Stimulated activated CD8-positive, alpha-beta memory T cell treated with anti-CD3 and anti-CD28 coated beads, Interleukin-4, amount 100 ng/mL, for 48 hours (primary cell): ENCODE measurements around the gene FGD6.
"Not testable (repeated sequence)": the region's sequence is repeated elsewhere in the genome, so short reads cannot be mapped to it uniquely, and the experiment has no call there.

Experiments used
- DNase-seq: peaks from one replicate; pipeline ENCODE4 v3.0.0-alpha.2; 2020

The FGD6 gene

DNA sequence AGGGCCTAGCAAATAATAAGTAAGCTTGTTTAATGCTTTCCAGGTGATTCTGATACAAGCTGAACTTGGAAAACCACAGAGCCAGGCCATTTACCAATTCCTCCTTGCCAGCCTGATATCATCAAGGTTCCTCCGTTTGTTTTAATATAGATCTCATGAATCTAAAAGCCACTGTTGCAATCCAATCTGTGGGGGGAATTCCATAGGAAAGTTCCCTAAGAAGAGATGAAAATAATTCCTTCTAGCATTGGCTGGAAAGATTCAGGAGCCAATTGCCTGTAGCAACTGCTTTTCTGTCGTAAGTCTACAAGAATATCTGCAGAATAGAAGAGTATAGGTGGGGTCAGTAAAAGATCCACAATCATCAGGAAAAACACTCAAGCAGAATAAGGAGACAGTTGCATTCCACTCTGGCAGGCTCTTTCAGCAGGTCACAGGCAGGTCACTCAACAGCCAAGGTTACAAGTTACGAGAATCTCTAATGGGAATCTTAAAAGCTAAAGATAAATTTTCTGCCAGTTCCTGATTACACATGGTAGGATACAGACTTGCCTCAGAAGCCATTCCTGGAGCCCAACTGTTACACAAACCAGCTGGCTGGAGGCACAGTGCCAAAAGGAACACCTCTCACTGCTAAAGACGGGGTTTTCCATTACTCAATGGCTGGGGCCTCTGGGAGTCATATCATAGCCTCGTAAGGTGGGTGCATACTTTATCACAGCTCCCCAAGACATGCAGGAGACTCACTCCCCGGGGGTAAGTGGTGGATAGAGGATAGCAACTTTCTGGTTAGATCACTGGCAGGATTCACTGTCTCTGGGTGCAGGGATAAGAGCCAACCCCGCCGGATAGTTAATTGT lies 43.6 kb downstream of the FGD6 start:
- DNase-seq: no peak

DNA sequence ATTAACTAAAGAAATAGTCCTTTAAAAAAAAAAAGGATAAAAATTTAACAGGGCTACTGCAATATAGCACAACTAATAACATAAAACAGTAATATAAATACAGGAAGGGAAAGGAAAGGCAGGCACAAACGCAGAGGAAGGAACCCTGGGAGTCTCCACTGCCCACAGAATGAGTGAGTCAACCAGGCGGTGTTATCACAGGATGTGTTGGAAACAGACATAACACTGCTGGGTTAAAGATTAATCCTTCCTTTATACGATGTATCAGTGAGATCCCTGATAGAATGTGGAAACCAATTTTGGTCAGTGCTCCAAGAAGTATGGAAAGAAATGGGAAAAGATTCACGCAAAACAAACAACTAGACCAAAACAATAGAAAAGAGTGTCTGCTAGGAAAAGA lies 47.9 kb downstream of the FGD6 start:
- DNase-seq: no peak

DNA sequence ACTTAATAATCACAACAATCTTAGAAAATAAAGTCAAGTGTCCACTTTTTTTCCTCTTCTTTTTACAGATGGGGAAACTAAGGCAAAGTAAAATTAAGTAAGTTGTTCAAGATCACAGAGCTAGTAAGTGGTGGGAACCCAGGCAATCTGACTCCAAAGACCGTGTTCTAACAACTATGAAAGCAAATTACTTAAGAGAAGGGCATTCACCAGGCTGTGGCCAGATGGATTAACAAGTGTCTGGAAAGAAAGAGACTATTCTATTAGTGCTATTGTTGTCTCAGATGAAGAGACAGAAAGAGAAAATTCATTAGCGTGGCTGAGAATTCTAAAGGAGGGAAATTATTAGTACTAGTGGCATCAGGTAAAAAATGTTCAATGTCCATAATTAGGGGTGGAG lies 48.5 kb downstream of the FGD6 start:
- DNase-seq: no peak

DNA sequence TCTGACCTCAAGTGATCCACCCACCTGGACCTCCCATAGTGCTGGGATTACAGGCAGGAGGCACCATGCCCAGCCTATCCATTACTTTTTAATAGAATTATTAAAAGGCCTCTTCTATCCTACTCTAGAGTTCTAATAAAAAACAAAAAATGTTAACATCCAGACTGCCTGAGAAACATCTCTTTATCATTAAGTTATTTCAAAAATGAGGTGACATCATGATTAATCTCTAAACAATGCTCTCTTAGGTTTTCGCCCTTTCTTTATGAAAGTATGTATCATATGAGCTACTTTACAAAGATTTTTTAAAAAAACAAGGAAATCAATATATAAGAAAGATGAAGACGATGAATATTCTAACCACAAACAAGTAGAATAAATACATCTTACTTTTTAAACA lies 52.6 kb downstream of the FGD6 start:
- no peak for DNase-seq

DNA sequence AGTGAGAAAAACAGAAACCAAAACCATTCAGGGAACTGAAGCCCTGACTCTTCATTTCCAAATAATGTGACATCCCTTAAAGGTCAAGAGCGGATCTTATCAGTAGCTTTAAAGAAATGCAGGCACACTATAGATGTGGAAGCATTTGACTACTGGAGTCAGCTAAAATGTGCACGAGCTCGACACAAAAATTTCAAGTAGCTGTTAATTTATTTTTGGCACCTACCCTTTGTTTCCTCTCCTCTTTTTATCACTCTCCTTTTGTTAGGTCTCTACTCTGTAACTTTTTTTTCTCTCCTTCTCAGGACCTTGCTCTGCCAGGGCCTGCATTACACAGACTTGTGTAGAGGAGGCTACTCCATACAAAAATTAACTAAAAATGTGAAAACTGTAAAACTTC lies 58.3 kb downstream of the FGD6 start:
- no peak for DNase-seq

DNA sequence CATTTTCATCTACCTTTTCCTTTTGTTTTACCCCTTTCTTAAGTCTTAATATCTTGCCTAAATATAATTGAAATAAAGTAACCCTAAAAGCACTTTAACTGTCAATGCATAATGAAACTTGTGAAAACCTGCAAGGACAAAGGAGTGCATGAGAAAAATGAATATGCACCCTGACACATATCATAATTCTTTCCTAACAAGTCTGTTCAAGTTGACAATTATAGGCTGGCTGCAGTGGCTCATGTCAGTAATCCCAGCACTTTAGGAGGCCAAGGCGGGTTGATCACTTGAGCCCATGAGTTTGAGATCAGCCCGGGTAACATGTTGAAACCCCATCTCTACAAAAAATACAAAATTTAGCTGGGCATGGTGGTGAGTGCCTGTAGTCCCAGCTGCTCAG lies 65.4 kb downstream of the FGD6 start:
- no peak for DNase-seq

DNA sequence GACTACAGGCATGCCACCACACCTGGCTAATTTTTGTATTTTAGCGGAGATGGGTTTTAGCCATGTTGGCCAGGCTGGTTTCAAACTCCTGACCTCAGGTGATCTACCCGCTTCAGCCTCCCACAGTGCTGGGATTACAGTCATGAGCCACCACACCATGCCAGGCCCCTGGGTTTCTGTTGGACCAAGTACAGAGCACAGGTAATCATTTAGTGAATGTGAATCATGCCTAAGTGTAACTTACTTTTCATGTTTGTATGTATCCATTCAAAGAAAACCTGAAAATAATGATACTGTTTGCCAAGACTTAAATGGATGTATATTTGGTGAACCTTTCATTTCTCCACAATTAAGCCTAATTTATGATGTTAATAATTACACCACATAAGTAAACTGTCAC lies 65.9 kb downstream of the FGD6 start:
- DNase-seq: no peak

DNA sequence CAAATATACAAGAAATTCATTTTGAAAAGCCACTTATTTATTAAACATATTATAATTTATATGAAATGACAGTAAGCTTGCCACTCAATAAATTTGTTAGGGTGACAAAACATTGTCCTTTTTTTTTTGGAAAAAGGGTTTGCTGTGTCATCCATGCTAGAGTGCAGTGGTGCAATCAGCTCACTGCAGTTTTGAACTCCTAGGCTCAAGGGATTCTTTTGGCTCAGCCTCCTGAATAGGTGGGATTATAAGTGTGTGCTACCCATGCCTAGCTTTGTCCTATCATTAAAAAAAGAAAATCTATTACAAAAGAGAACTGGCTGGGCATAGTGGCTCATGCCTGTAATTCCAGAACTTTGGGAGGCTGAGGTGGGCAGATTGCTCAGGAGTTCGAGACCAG lies 66.8 kb downstream of the FGD6 start:
- no peak for DNase-seq

DNA sequence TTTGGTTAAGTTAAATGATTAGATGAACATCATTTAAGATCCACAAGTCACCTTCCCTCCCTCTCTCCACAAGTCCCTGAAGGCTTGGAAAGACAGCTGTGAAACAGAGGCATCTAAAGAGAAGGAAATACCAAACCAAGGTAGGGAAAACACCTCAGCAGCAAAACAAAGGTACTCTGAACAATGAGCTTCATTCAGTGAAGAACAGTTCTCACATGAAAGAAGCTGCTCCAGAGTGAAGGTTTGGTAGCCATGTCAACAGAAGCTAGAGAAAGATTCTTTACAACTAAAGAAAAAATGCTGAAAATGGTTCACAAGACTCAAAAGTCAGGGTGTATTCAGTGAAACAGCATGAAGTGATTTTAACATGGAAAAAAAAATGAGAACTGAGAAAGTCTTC lies 69.4 kb downstream of the FGD6 start:
- DNase-seq: no peak

DNA sequence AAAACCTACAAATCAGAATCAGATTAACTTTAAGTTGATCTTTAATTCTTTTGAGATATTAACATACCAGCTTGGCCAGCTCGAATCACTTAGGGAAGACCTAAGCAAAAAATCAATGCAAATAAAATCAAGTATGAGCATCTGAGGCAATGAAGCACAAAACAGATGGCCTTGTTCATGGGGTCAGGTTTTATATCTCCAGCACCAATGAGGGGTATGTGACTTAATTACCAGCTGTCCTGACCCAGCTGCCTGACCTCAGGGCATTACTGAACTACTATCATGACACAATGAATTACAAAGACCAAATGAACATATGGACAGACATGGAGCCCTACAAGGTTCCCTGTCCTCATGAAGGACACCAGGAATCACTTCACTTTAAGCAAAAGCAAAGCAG lies 70.5 kb downstream of the FGD6 start:
- no peak for DNase-seq

DNA sequence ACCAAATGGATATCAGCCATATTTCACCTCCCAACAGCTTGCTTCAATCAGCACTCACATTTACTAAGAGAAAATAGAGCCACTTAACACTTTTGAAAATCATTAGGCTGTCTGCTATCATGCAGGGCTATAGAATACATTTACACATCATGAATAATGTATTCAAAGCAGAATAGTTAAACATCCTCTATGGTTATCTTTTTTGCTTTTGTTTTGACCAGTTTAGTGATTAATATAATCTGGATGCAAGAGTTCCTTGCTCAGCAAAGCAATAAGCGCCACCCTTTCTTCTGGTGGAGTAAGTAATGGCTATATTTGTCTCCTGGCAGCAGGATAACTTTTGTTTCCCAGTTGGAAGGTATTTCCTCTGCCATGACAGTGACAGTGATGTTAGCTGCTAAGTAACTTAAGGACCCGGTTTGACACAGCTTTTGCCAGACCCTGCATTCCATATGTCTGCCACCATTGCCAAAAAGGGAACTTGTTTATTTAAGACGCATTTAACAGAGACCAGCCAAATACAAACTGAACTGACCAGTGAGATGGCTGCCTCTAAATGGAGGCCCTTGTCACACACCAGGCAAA lies 73.6 kb downstream of the FGD6 start:
- no peak for DNase-seq

DNA sequence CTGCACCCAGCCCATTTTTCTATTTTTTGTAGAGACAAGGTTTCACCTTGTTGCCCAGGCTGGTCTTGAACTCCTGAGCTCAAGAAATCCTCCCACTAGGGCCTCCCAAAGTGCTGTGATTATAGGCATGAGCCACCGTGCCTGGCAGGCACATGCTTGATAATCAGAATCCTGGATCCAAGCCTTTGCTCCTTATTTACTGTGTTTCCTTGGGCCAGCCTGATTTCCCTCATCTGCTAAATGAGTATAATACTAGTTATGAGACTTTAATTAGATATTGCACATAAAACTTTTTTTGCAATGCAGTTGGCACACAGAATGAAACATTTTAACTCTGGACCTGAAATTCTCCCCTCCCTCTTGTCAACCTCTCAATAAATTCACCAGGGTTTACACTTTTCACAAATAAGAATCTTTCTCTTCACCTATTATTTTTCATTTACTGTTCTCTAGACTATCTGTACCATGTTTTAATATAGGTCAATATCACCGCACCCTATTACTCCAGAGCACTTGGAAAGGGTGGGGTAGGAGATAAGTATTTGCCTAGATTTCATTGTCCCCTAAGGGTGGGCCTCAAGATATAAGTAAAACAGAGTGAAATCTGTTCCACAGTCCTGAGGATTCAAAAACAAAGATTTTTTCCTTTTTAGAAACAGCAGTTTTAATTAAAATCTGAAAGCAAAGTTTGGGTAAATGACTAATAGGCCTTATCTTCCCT lies 74.7 kb downstream of the FGD6 start:
- DNase-seq: no peak

DNA sequence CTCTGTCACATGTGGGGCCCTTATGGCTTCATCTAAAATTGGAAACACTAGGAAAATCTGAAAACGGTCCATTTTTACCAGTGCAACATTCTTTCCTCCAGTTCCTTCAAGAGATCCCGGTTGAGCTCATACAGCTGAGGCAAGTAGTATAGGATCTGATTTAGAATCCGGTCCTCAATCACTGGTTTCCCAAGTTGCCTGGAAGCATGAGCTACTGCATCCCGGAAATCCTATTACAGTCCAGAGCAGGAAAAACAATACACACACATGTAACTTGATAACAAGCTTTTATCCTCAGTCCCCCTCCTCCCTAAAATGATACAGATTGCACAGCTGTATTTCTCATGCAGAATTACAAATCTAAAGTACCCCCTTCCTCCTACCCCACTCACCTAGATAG lies 76.0 kb downstream of the FGD6 start:
- DNase-seq: no peak

DNA sequence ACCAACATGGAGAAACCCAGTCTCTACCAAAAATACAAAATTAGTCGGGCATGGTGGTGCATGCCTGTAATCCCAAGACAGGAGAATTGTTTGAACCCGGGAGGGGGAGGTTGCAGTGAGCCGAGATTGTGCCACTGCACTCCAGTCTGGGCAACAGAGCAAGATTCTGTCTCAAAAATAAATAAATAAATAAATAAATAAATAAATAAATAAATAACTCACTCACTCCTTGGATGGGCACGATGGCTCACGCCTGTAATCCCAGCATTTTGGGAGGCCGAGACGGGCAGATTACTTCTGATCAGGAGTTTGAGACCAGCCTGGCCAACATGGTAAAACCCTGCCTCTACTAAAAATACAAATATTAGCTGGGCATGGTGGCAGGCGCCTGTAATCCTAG lies 79.2 kb downstream of the FGD6 start:
- DNase-seq: not testable (repeated sequence)

DNA sequence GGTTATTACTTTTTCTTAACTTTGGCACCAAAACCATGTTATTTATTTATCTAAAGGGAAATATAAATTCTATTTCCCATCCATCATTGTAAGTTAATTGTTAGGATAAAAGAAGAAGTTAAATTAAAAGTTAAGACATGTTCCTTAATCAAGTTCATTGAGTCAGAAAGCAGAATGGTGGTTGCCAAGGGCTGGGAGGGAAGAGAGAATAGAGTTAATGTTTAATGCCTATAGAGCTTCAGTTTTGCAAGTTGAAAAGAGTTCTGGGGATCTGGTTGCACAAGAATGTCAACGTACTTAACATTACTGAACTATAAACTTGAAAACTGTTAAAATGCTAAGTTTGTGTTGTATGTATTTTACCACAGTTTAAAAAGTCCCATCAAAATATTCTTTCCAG lies 80.7 kb downstream of the FGD6 start:
- no peak for DNase-seq

DNA sequence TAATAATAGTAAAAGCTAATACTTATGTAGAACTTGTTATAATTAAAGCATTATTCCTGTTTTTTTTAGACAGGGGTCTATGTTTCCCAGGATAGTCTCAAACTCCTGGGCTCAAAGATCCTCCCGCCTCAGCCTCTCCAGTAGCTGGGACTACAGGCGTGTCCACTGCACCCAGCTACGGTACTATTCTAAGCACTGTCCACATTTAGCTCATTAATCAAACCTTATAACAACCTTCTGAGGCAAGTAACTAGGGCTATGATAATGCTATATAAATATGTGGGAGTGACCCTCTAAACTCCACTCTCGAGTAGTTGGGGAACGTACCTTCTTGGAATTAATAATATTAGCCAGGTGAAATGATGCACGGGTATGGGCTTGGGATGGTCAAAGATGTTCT lies 83.2 kb downstream of the FGD6 start:
- no peak for DNase-seq

DNA sequence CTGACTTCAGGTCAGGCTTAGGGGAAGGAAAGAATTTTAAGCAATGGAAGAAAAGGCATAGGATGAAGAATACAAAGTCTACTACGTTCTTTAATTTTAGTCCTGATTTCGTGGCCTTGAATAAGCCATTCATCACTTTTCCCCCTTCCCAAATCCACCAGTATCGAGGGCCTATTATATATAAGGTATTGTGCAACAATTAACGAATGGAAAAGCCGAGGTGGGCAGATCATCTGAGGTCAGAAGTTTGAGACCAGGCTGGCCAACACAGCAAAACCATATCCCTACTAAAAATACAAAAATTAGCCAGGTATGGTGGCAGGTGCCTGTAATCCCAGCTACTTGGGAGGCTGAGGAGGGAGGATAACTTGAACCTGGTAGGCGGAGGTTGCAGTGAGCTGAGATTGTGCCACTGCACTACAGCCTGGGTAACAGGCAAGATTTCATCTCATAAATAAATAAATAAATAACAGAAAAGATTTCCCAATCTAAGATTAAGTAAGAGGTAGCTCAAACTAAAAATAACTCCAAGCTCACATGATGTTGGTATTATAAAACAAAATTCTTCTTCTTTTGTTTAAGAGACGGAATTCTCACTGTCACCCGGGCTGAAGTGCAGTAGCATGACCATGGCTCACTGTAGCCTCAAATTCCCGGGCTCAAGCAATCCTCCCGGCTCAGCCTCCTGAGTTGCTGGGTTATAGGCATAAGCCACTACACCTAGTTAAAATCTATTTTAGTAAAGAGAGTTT lies 85.5 kb downstream of the FGD6 start:
- no peak for DNase-seq

DNA sequence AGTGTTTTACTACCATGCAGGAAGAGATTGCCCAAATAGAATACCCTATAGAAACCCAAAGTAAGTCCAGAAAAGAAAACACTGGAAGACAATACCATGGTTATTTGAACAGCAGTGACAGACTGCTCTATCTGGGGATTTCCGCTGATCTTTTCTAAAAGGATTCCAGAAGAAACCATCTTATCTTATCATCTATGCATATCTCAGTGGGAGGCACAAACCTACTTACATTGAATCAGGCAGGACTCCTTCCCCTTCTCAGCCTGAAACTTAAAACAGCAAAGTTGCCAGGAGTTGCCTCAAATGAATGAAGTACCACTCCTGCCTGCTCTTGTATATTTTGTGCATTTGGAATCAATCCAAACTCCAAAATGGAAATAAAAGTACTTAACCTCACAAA lies 87.2 kb downstream of the FGD6 start:
- DNase-seq: no peak

DNA sequence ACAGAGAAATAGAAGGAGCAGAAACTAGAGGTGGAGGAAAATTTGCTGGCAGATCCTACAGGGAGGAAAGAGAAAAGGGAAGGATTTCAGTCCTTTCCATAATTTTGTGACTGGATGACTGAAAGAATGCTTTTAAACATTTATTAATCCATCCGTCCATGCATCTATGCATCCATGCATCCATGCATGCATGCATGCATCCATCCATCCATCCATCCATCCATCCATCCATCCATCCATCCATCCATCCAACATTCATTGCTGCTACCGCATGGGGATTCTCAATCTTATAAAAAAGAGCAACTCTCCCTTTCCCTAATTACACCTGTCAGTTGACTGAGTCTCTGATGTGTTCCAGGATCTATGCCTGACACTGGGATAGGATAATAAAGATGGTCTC lies 88.2 kb downstream of the FGD6 start:
- no peak for DNase-seq

DNA sequence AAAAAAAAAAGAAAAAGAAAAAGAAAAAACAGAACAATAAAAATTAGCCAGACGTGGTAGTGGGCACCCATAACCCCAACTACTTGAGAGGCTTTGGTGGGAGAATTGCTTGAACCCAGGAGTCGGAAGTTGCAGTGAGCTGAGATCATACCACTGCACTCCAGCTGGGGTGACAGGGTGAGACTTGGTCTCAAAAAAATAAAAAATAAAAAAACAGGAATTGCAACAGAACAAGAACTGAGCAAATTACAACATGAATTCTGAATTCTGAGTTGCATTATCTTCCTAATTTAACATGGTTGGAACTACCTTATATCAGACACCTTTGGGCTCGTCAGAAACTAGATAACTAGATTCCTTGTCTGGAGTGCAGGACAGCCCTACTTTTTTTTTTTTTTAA lies 90.5 kb downstream of the FGD6 start:
- DNase-seq: no peak

DNA sequence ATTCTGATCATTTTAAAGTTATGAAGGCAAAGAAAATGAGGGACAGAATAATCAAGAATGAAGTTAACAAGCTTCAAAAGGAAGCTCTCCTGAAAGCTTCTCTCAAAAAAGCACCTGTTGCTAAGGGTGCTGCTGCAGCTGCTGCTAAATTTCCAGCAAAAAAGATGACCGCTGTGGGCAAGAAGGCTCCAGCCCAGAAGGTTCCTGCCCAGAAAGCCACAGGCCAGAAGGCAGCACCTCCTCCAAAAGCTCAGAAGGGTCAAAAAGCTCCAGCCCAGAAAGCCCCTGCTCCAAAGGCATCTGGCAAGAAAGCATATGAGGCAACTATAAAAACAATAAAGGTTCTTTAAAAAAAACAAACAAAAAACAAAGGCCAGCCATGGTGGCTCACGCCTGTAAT lies 91.2 kb downstream of the FGD6 start:
- DNase-seq: no peak

DNA sequence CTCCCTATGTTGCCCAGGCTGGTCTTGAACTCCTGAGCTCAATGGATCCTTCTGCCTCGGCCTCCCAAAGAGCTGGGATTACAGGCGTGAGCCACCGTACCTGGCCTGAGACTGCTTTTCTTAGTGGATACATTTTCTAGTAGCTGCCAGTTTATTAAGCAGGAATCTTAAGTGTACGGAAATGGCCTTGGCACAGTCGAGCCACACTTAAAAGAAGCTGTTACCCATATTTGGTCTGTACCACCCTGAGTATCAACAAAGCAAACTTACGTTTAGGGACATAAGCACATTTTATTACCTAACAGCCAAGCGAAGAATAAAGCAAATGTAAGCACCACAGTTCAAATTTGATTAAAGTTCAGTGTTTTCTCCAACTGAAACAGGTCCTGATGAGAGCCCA lies 93.2 kb downstream of the FGD6 start:
- no peak for DNase-seq

DNA sequence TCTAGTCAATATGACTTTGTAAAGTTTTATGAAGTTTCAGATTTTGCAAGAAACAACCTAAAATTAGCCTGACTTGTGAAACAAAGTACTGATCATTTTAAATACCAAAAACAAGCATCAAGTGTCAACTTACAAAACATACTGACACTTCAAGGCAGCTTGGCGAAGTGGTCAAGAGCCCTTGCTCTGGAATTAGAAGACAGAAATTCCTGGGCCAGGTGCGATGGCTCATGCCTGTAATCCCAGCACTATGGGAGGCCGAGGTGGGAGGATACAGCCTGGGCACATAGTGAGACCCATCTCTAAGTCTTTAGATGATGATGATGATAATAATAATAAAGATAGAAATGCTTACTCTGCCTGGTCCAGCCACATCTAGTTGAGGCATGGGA lies 98.5 kb downstream of the FGD6 start:
- no peak for DNase-seq
